ENCODE results near the gene SSBP3. TPM values are rescaled to one million over a fixed set of nuclear protein-coding genes. Genes with fewer than 3 reads are reported as not detected.

Gene SSBP3
- polyA plus RNA-seq, 1 of the 3 experiments (the other 2 are of a cell fraction), result 26.2 TPM

DNA sequence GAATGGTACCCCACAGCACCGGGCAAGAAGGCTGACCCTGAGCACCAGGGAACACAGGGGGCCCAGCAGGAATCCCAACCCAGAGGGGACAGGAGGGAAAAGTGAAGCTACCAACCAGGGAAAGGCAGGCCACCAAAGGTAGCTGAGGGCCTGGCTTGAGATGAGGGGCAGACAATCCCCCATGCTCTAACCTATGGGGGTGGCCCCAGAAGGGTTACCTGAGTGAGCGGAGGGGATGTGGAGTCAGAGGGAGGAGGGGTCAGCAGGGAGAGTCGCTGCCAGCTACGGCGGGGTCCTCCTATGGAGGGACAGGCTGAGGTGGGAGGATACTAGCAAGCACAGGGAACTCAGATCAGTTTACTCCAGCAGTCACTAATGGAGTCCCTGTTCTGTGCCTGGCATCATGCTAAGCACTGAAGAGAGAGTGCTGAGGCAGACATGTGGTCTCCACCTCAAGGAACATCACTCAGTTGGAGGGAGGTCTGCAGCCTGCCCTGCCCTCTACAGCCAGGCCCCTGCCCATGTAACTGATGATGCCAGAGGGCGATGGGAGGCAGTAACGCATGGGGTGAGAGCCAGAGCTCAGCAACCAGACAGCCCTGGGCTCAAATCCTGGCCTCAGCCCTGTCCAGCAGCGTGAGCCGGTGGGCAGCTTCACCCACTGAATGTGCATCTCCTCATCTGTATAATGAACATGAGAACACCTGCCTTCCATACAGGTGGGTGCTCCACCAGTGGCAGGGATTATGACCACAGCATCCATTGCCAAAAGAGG is 227.7 kb downstream of the SSBP3 start:
- no peaks in the 10 kb centered on the region for H3K27me3 ChIP-seq (ENCODE audit: insufficient read depth)
- no peak overlapping the region for H3K4me3 ChIP-seq (ENCODE audit: low read depth in 2 of 2, low read length in 1 of 2)
- H3K9ac ChIP-seq, result no peak overlapping the region
- no peak overlapping the region for H2AFZ ChIP-seq (ENCODE audit: low read depth)
- TF ChIP-seq RXRA (IDR thresholded peaks at IDR 0.05; ENCODE audit: borderline replicate concordance, low read depth), result no peak
- TF ChIP-seq, protein P1, sequence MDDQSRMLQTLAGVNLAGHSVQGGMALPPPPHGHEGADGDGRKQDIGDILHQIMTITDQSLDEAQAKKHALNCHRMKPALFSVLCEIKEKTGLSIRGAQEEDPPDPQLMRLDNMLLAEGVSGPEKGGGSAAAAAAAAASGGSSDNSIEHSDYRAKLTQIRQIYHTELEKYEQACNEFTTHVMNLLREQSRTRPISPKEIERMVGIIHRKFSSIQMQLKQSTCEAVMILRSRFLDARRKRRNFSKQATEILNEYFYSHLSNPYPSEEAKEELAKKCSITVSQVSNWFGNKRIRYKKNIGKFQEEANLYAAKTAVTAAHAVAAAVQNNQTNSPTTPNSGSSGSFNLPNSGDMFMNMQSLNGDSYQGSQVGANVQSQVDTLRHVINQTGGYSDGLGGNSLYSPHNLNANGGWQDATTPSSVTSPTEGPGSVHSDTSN (IDR thresholded peaks at IDR 0.05), result no peak
- TF ChIP-seq, protein P2, sequence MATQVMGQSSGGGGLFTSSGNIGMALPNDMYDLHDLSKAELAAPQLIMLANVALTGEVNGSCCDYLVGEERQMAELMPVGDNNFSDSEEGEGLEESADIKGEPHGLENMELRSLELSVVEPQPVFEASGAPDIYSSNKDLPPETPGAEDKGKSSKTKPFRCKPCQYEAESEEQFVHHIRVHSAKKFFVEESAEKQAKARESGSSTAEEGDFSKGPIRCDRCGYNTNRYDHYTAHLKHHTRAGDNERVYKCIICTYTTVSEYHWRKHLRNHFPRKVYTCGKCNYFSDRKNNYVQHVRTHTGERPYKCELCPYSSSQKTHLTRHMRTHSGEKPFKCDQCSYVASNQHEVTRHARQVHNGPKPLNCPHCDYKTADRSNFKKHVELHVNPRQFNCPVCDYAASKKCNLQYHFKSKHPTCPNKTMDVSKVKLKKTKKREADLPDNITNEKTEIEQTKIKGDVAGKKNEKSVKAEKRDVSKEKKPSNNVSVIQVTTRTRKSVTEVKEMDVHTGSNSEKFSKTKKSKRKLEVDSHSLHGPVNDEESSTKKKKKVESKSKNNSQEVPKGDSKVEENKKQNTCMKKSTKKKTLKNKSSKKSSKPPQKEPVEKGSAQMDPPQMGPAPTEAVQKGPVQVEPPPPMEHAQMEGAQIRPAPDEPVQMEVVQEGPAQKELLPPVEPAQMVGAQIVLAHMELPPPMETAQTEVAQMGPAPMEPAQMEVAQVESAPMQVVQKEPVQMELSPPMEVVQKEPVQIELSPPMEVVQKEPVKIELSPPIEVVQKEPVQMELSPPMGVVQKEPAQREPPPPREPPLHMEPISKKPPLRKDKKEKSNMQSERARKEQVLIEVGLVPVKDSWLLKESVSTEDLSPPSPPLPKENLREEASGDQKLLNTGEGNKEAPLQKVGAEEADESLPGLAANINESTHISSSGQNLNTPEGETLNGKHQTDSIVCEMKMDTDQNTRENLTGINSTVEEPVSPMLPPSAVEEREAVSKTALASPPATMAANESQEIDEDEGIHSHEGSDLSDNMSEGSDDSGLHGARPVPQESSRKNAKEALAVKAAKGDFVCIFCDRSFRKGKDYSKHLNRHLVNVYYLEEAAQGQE (IDR thresholded peaks at IDR 0.05; ENCODE audit: low read depth, low read length), result no peak
- TF ChIP-seq TAF1 (IDR thresholded peaks at IDR 0.05; ENCODE audit: borderline replicate concordance, low read depth, low read length), result no peak
- TF ChIP-seq, protein P3, sequence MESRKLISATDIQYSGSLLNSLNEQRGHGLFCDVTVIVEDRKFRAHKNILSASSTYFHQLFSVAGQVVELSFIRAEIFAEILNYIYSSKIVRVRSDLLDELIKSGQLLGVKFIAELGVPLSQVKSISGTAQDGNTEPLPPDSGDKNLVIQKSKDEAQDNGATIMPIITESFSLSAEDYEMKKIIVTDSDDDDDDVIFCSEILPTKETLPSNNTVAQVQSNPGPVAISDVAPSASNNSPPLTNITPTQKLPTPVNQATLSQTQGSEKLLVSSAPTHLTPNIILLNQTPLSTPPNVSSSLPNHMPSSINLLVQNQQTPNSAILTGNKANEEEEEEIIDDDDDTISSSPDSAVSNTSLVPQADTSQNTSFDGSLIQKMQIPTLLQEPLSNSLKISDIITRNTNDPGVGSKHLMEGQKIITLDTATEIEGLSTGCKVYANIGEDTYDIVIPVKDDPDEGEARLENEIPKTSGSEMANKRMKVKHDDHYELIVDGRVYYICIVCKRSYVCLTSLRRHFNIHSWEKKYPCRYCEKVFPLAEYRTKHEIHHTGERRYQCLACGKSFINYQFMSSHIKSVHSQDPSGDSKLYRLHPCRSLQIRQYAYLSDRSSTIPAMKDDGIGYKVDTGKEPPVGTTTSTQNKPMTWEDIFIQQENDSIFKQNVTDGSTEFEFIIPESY (IDR thresholded peaks at IDR 0.05; ENCODE audit: borderline replicate concordance, low read depth), result no peak
- TF ChIP-seq, protein P4, sequence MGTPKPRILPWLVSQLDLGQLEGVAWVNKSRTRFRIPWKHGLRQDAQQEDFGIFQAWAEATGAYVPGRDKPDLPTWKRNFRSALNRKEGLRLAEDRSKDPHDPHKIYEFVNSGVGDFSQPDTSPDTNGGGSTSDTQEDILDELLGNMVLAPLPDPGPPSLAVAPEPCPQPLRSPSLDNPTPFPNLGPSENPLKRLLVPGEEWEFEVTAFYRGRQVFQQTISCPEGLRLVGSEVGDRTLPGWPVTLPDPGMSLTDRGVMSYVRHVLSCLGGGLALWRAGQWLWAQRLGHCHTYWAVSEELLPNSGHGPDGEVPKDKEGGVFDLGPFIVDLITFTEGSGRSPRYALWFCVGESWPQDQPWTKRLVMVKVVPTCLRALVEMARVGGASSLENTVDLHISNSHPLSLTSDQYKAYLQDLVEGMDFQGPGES (IDR thresholded peaks at IDR 0.05; ENCODE audit: low read depth, low read length), result no peak
- no peak for TF ChIP-seq ELF1 (IDR thresholded peaks at IDR 0.05)
- TF ChIP-seq, protein P5, sequence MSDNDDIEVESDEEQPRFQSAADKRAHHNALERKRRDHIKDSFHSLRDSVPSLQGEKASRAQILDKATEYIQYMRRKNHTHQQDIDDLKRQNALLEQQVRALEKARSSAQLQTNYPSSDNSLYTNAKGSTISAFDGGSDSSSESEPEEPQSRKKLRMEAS (IDR thresholded peaks at IDR 0.05; ENCODE audit: low read depth), result no peak
- TF ChIP-seq, protein P6, sequence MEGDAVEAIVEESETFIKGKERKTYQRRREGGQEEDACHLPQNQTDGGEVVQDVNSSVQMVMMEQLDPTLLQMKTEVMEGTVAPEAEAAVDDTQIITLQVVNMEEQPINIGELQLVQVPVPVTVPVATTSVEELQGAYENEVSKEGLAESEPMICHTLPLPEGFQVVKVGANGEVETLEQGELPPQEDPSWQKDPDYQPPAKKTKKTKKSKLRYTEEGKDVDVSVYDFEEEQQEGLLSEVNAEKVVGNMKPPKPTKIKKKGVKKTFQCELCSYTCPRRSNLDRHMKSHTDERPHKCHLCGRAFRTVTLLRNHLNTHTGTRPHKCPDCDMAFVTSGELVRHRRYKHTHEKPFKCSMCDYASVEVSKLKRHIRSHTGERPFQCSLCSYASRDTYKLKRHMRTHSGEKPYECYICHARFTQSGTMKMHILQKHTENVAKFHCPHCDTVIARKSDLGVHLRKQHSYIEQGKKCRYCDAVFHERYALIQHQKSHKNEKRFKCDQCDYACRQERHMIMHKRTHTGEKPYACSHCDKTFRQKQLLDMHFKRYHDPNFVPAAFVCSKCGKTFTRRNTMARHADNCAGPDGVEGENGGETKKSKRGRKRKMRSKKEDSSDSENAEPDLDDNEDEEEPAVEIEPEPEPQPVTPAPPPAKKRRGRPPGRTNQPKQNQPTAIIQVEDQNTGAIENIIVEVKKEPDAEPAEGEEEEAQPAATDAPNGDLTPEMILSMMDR (IDR thresholded peaks at IDR 0.05), result no peak
- no peak for TF ChIP-seq NFIC (IDR thresholded peaks at IDR 0.05; ENCODE audit: borderline replicate concordance)
- no peak for TF ChIP-seq YY1 (IDR thresholded peaks at IDR 0.05; ENCODE audit: low read depth)
- no peak for TF ChIP-seq TEAD4 (IDR thresholded peaks at IDR 0.05; ENCODE audit: borderline replicate concordance, insufficient read depth)
- TF ChIP-seq RAD21 (IDR thresholded peaks at IDR 0.05; ENCODE audit: low read length), result no peak
- no peak for TF ChIP-seq FOXJ3 (CRISPR knock-in tag; IDR thresholded peaks at IDR 0.05)
- TF ChIP-seq, protein P7, sequence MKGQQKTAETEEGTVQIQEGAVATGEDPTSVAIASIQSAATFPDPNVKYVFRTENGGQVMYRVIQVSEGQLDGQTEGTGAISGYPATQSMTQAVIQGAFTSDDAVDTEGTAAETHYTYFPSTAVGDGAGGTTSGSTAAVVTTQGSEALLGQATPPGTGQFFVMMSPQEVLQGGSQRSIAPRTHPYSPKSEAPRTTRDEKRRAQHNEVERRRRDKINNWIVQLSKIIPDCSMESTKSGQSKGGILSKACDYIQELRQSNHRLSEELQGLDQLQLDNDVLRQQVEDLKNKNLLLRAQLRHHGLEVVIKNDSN (IDR thresholded peaks at IDR 0.05; ENCODE audit: borderline replicate concordance, low read depth), result no peak
- TF ChIP-seq FOSL2 (IDR thresholded peaks at IDR 0.05; ENCODE audit: borderline replicate concordance, low read depth), result no peak
- TF ChIP-seq RCOR1 (IDR thresholded peaks at IDR 0.05; ENCODE audit: low read length), result no peak
- TF ChIP-seq SMC3 (IDR thresholded peaks at IDR 0.05; ENCODE audit: low read depth, low read length), result no peak
- H3K9me3 ChIP-seq, result no peaks in the 10 kb centered on the region
- DNase-seq, result no peak
- ChIA-PET CTCF (interaction anchor here (1.0 to 1.3 kb wide), 2 partner anchors 97 to 311 kb away, joined by 4 read pairs; no protein-coding TSS in a partner anchor), POLR2A (no interaction called here)
- H3F3A ChIP-seq (replicated peaks; ENCODE audit: insufficient read depth), result no peaks in the 10 kb centered on the region
- no peaks in the 10 kb centered on the region for H3K36me3 ChIP-seq (replicated peaks in 1 of 2; ENCODE audit: control insufficient read depth in 1 of 2, insufficient read depth in 2 of 2, low read length in 1 of 2)
- no peaks in the 10 kb centered on the region for H3K9me2 ChIP-seq
- 76% methylated on average over 7 of the region's 9 CpGs for WGBS (ENCODE audit: low lambda C conversion rate)
- H3K79me2 ChIP-seq (ENCODE audit: insufficient read depth), result no peaks in the 10 kb centered on the region
- no peaks in the 10 kb centered on the region; a peak in 1 of 4 replicates for H3K4me1 ChIP-seq (ENCODE audit: control insufficient read depth in 1 of 2, insufficient read depth in 2 of 2, low read depth in 1 of 2, low read length in 1 of 2)
- no peaks in the 10 kb centered on the region for H4K20me1 ChIP-seq (ENCODE audit: insufficient read depth)
- no peak overlapping the region for H3K4me2 ChIP-seq
- H3K27ac ChIP-seq (ENCODE audit: low read depth in 2 of 2, low read length in 1 of 2), result no peak overlapping the region
